Effector CD4-positive, alpha-beta T cell (primary cell): ENCODE data around the gene ZNF503. TPM values are rescaled to one million over a fixed set of nuclear protein-coding genes. Genes with fewer than 3 reads are reported as not detected.

ENCODE experiments used
- DNase-seq: peaks from one replicate; pipeline ENCODE4 v3.0.0-alpha.2; 2020
- total RNA-seq: gene quantifications from one replicate; lab custom pipeline; 2026; lab: John Stamatoyannopoulos, UW

The ZNF503 gene, protein sequence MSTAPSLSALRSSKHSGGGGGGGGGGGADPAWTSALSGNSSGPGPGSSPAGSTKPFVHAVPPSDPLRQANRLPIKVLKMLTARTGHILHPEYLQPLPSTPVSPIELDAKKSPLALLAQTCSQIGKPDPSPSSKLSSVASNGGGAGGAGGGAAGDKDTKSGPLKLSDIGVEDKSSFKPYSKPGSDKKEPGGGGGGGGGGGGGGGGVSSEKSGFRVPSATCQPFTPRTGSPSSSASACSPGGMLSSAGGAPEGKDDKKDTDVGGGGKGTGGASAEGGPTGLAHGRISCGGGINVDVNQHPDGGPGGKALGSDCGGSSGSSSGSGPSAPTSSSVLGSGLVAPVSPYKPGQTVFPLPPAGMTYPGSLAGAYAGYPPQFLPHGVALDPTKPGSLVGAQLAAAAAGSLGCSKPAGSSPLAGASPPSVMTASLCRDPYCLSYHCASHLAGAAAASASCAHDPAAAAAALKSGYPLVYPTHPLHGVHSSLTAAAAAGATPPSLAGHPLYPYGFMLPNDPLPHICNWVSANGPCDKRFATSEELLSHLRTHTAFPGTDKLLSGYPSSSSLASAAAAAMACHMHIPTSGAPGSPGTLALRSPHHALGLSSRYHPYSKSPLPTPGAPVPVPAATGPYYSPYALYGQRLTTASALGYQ
- not detected for total RNA-seq

DNA sequence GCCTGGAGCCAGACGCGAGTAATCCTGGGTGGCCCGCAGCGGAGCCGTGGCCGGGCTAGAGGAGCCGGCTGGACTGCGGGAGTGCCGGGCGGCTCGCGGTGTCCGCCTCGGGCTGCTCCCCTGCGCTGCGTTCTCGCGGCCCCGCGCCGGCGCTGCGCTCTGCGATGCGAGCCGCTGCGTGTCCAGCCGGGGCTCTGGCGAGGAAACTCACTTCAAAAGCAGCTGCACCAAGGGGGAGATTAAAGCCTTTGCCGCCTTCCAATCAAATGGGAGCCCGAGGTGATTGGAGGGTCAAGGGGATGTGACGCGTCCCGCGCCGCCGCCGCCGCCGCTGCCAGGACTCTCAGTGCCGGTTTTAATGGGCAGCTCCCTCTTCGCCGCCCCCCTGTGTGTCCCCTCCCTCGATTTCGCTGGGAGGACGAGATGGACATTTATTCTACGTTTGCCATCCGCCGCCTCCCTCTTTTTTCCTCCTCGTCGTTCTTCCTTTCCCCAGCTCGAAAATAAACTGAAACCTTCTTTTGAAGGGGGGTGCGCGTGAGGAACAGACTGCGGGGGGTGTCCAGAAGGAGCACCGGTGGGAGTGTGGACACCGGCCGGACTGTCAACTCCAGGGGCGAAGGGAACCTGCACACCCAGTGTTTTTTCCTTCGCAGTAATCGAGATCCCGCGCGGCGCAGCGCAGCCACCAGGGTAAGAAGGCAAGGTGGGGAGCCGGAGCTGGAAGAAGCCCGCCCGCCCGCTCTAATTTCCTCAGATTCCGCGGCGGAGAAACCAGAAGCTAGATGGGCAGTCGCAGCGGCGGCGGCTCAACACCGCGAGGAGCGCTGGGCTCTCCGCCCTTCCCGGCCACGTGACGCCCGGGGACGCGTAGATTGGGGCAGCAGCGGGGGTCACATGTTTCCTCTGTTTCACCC is at the start of gene ZNF503:
TSS of gene ZNF503 (minus strand) at position 196 of the 917 bp plus-strand sequence. CDS start 345 bp downstream, outside the sequence.
- DNase-seq, result no peak

DNA sequence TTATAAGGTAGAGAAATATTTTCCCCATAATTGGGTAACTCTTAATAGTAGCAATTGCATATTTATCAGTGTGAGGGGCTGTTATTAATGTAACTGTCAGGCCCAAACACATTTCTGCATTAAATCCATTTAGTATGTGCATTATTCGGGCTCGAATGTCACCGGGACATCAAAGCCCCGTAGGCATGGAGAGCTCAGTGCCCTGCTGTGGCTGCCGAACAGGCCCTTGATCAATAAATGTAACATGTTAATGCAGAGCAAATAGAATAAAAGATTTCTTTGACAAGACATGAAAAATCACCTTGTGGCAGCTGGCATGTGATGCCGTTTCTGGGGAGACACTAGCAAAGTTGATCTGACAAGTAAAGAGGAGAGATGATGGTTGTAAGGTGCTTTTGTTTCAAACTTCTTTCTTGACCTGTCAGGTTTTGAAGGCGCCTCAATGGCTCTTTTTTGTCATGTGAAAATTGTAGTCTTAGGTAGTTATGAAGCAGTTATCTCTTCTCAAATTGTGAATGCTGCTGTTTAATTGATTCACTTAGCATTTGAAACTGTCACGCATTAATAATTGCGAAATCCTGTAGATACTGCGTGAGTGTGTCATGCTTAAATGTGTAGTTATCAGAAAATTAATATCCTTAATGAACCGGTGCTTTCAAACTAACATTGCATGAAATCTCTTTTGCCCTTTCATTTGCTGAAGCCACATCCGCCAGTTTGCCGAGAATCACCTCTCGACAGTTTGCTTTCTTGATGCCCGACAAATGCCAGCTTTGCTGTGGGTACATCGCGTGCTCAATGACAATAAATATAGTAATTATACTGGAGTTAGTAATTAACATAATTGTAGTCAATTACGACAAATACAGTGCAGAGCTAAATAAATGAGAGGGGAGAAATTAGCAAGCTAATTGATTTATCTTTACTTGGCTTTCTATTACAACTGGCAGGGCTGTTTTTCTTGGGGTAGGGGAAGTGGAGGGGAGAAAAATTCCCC is 49.4 kb upstream of the ZNF503 start:
- DNase-seq, result no peak

DNA sequence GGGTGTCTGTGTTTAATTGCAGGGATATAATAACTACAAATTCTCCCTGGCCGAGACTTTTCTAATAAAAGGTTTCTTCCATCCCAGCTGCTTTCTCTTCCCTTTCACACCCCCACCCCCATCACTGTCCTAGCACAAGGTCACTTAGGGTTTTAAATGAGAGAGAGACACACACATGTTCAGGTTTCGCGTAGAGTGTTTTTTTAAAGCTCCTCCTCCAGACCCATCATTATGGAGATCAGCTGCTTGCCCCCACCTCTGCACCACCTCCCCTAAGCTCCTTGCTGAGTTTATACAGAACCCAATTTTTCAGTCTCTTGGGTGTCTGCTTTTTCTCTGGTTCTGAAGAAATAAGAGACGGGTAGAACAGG is 48.5 kb upstream of the ZNF503 start:
- no peak for DNase-seq

DNA sequence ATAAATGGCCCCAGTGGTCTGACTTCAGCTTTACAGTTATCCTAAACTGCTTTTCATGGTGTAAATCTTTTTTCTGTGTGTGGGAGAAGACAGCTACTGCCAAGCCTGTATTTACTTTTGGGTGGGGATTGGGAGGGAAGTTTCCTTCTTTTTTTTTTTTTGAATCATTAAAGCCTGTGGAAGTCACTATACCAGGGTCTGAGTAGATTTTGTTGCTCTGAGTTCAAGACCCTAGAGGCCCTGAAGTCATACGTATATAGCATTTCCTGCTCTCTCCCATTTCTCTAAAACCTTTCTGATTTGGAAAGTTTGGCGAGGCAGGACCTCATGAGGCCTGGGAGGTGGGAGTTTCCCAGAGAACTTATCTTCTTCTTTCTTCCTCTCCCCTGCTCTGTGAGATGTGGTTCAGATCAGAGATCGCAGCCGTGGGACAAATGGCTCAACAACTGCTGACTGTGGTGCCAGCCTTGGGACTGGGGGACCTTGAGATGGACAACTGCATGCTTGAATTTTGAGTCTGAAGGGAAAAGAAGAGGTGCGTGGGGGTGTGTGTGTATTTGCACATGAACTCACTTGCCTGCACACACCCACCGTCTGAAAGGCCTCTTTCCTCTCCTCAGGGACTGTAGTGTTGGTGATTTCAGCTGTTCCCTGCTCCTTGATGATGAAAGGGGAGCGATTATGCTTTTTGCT is 48.0 kb upstream of the ZNF503 start:
- DNase-seq, result no peak

DNA sequence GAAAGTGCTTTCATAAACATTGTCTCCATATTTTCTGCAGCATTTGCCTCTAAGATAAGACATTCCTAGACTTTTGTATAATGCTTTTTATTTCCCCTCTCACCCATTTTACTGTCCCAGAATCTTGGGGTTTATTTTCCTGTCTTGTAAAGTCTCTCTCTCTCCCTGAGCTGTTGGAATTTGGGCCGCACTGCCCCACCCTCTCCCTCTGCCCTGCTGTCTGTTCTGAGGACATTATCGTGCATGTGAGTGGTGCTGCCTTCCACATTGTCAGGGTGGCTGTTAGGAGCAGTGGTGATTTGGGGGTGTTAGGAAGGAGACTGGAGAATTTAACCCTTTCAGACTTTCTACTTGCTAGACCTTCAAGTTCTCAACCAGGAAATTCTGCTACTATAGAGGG is 46.6 kb upstream of the ZNF503 start:
- no peak for DNase-seq

DNA sequence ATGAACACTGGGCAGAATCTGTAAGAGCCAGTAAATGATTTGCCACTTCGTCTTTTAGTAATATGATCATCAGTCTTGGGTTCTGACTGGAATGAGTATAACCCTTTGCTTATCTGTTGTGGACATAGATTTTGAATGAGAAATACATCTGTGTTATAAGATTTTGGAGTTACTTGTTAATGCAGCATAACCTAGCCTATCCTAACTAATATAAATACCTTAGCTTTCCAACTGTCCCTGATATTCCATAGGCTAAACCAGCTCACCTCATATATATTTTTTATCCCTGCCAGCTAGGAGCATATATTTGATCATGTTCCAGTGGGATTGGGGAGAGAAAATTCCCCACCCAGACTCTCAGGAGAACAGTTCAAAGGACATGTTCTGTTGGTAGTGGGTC is 44.9 kb upstream of the ZNF503 start:
- no peak for DNase-seq

DNA sequence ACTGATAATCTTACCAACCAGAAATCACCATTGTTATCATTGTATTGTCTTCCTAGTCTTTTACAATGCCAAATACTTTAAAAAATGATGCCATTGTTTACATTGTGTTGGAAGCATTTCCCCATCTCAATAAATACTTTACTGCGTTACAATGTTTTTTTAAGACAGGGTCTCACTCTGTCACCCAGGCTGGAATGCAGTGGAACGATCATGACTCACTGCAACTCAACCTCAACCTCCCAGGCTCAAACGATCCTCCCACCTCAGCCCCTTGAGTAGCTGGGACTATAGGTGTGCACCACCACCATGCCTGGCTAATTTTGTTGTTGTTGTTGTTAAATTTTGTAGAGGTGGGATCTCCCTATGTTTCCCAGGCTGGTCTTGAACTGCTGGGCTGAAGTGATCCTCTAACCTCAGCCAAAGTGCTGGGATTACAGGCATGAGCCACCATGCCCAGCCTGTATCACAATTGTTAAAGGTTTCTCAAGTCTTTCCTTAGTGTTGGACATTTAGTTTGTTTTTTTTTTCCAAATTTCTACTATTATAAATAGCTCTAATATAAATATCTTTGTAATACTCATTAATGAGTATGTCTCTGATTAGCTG is 43.3 kb upstream of the ZNF503 start:
- DNase-seq, result no peak

DNA sequence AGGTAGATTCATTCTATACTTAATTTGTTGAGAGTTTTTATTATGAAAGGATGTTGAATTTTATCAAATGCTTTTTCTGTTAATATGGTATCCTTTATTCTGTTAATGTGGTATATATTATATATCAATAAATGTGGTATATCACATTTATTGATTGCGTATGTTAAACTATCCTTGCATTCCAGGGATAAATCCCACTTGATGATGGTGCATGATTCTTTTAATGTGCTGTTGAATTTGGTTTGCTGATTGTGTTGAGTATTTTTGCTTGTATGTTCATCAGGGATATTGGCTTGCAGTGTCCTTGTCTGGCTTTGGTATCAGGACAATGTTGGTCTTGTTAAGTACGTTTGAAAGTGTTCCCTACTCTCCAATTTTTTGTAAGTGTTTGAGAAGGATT is 41.8 kb upstream of the ZNF503 start:
- no peak for DNase-seq

DNA sequence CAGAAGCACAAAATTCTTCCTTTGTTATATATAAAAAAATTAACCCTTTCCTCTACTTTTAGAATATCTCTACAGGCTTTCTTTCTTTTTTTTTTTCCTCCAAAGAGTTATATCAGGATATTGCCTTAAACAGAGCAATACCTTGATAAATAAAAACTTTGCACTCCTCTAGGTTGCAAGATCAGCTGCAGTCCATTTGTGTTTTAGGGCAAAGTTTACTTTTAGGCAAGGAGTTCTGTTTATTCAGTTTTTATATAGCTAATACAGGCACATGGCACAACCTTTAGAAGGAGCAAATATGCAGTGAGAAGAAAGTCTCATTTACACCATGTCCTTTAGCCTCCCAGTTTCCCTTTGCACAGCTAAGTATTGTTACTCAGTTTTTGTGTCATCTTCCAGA is 40.1 kb upstream of the ZNF503 start:
- DNase-seq, result no peak

DNA sequence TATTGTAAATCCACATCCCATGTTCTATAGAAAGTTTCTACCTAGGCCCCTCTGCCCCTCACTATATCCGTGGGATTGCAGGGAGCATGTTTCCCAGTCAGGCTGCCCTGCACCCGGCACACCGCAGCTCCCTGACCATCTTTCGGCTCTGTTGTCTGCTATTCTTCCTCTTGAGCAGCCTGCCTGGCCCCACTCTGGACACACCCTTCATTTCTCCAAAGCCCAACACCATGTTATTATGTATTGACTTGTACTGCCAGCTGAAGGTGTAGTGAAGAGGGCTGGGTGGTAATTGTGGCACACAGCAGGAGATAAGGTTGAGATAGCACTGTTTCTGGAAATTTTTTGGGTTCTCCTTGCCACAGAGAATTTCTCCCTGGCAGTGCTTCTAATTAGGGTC is 39.6 kb upstream of the ZNF503 start:
- no peak for DNase-seq

DNA sequence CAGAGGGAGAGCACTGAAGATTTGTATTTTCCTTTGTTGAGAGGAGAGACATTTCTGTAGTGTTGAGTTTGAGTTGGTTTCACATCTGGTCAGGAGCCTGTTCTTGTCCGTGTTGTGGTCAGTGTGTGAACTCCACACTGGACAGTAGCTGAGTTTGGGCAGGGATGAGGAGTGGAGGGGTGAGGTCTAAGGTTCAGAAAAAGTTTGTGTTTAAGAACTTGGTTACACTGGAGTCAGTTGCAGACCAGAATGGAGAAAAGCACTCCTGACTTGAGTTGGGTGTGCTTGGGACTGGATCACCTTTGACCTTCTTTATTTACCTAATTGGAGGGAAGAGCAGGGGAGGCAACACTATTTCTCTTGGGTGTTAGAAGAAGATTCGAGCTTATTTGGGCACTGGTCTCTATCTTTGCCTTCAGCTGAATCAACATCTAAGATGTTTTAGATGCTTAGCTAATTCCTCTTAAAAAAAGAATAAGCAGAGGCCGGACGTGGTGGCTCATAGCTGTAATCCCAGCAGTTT is 38.8 kb upstream of the ZNF503 start:
- DNase-seq, result no peak

DNA sequence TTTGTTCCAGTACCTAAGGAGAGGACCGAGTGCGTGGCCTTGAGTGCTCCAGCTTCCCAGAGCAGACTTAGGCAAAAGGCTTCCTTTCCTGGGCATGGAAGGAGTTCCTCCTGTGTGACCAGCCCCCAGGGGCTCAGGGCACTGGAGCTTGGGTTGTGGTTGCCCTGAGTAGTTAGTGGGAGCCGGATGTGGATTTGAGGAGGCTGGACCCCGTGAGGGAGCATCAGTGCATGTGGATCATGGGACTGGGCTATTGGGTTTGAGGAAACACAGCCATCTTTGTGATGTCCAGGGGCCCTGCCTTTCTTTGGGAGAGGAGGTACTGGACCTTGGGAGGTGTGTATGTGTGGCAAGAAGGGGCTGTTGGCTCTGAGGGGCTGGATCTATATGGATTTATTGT is 38.2 kb upstream of the ZNF503 start:
- DNase-seq, result no peak

DNA sequence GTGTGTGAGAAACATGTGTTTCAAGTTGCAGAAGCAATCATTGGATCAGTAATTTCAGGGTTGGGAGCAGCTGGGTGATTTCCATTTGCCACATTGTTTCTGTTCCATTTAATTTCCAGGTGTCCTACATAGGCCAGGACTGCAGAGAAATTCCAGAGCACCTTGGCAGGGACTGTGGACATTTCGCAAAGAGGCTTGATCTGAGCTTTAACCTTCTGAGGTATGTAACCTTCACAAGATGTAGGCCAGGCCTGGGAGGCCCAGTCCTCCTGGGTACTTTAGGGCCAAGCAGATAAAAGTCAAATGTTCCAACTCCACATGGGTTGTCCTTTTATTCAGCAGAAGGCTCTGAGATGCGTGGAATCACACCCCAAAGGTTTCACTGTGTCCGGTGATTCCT is 36.7 kb upstream of the ZNF503 start:
- DNase-seq, result no peak

DNA sequence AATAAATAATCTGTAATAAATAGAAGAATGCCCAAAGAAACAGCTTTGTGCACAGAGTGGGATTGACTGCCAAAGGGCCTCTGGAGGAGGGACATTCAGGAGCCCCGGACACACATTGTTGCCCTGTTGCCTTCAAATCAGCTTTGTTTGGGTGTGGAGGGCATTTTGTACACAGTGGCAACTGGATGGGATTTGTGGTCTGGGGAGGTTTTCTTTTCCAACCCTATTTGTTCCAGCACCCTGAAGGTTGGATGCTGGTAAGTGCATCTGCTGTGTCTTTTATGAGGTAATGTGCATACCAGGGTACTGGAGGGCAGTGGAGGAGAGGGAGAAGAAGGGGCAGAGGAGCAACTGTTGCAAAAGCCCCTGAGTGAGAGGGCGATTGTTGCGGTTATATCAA is 36.1 kb upstream of the ZNF503 start:
- no peak for DNase-seq

DNA sequence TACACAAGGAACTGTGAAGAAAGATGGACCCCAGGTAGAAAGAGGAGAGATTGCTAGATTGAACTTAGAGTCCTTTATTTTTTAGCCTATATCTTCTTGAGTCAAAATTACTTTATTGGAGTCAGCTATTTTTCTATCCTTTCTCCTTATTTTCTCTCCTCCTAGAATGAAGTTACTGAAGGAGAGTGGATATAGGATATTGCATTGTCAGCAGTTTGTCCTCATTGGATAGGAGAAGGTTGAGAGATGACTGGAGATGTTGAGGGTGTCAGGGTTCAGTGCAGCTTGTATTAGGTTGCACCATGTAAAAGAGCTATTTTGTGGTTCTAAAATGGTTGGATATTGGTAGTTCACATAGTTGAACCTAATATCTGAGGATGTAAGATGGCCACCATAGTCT is 35.3 kb upstream of the ZNF503 start:
- no peak for DNase-seq

DNA sequence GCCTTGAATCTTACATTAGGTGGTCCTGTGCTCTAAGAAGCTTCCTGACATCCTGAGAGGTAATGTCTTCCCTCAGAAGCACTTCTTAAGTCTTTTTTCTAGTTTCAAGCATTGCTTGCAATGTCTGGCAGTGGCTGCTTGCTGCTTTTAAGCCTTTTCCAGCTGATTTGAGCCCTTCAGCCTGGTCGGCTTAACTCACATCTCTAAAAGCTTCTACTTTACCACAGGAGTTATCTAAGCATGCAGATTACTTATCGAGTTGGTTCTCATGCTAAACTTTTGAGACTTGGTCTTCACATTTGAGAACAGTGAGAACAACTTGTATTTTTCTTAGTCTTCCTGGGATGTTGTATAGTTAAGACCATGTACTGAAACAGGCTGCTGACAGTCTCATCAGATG is 33.7 kb upstream of the ZNF503 start:
- no peak for DNase-seq

DNA sequence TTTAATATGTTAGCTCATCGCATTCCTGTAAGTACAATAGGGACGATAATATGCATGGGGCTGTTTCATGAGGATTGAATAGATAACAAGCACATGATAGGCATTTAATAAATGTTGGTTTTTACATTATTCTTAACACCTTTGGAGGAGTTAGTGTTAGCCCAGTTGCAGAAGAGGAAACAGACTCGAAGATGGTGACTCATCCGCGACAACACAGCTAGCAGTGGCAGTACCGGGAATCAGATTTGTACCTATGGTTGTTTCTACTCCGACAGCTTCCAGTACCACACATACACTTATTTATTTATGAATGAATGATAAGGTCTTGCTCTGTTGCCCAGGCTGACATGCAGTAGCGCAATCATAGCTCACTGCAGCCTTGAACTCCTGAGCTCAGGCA is 32.7 kb upstream of the ZNF503 start:
- DNase-seq, result no peak

DNA sequence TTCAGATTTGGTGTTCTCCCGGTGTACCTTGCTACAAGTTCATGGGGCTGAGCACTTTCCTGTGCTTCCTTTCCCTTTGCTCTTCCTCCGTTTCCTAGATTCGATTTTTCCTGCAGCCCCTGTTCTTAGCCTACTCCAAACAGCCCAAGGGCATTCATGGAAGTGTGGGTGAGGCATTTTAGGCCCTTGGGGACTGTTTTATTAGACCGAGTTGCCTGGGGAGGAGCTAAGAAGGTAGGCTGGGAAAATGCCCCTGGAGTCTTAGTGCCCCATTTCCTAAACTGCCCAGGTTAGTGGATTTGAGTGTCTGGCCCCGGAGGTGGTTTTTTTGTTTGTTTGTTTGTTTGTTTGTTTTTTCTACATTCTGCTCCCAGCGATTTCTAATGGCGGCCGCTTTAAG is 31.7 kb upstream of the ZNF503 start:
- no peak for DNase-seq

DNA sequence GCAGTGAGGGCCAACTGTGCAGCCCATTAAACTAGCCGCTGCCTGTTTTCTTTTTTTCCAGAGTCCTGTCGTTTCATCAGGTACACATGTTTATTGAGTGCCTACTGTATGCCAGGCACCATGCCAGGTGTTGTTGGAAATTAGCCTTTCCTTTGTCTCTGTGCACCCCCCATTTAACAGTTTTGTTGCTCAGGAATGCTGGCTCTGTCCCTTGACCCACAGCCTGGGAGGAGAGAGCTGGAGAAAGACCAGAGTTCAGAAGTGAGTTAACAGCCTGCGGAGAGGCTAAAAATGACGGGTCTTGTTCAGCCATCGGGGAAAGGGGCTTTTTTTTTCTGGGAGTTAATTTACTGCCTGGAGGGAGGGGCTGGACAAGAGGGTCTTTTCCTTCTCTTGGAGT is 31.2 kb upstream of the ZNF503 start:
- DNase-seq, result no peak

DNA sequence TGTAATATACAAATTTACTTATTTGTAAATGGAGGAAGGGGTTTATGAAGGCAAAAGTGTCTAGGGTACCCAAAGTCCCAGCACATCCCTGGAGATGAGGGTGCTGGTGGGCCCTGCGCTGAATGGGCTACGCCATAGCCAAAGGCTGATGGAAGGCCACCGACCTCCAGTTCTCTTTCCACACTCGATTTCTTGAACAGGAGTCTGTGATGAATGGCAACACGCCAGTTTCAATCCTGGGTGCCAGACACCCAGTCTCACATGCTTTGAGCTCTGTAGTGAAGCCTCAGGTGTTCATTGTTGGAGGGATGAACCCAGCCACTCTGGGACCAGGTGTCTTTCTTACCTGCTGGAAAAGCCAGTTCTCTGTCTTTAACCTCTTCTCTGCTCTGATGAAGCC is 30.6 kb upstream of the ZNF503 start:
- no peak for DNase-seq
